Airway epithelial cell (primary cell): ENCODE data around the gene NCDN. TPM values are rescaled to one million over a fixed set of nuclear protein-coding genes. Genes with fewer than 3 reads are reported as not detected.

ENCODE experiments used
- total RNA-seq: library from RNA; depleted of rRNA; stranded (reverse); fragments of >200 nt; gene quantifications from 2 replicates; pipeline ENCODE4 v1.2.3, GENCODE V29; 2015

NCDN gene, protein sequence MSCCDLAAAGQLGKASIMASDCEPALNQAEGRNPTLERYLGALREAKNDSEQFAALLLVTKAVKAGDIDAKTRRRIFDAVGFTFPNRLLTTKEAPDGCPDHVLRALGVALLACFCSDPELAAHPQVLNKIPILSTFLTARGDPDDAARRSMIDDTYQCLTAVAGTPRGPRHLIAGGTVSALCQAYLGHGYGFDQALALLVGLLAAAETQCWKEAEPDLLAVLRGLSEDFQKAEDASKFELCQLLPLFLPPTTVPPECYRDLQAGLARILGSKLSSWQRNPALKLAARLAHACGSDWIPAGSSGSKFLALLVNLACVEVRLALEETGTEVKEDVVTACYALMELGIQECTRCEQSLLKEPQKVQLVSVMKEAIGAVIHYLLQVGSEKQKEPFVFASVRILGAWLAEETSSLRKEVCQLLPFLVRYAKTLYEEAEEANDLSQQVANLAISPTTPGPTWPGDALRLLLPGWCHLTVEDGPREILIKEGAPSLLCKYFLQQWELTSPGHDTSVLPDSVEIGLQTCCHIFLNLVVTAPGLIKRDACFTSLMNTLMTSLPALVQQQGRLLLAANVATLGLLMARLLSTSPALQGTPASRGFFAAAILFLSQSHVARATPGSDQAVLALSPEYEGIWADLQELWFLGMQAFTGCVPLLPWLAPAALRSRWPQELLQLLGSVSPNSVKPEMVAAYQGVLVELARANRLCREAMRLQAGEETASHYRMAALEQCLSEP
- total RNA-seq = 19.4 and 24.5 TPM in 2 replicates

DNA sequence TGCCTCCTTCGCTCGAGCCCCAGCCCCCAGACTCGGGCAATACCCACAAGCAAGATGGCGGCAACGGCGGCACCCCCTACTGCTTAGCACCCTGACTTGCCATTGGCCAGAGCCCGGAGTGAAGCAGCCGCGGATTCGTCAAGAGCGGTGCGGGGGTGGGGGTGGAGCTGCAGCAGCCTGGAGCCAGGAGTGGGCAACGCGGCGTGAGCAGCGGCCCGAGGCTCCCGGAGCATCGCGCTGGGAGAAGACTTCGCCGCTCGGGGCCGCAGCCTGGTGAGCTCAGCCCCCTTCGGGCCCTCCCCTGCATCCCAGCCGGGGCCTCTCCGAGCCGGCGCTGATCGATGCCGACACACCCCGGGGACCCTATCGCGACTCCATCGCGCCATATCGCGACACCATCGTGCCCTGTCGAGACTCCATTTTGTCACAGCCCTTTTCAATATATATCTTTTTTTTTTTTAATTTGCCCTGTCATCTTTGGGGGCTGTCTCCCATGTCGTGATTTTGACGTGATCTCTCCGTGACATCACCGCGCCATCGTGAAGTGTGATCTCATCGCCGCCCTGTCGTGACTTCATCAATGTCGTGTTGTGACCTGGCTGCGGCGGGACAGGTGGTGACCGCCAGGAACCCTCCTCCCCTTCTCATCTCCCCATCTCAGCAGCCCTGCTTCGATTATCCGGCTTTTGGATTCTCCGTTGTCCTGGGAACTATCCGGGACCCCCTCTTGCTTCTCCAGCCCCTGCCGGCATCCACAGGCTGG, at the start of gene NCDN:
Gene NCDN (plus strand): TSS at position 189 of the 763 bp plus-strand sequence. CDS start 392 bp downstream, at position 581.

DNA sequence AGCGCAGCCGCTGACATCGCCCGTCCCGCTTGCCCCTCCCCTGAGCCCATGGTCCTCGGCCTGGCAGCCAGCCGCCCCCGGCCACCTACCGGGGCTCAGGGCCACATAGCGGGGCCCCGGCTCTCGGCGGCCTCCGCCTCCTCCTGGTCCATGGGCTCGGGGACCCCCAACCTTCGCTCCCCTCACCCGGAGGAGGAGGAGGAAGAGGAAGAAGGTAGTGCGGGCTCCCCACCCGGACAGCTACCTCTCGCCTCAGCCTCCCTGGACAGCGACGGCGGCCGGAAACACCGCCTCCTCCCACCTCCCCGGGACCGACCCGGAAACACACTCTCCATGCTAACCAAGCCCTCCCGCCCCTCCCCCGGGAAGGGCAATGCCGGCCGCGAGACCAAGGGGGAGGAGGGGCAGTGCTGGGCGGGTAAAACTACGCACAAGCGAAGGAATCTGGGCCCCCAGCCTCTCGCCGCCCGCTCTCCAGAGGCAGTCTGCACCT, 435 bp upstream of the NCDN start, which contains the start of gene KIAA0319L:
Gene KIAA0319L (minus strand): TSS at position 286 of the 493 bp plus-strand sequence. CDS start 2,912 bp downstream, outside the sequence.

DNA sequence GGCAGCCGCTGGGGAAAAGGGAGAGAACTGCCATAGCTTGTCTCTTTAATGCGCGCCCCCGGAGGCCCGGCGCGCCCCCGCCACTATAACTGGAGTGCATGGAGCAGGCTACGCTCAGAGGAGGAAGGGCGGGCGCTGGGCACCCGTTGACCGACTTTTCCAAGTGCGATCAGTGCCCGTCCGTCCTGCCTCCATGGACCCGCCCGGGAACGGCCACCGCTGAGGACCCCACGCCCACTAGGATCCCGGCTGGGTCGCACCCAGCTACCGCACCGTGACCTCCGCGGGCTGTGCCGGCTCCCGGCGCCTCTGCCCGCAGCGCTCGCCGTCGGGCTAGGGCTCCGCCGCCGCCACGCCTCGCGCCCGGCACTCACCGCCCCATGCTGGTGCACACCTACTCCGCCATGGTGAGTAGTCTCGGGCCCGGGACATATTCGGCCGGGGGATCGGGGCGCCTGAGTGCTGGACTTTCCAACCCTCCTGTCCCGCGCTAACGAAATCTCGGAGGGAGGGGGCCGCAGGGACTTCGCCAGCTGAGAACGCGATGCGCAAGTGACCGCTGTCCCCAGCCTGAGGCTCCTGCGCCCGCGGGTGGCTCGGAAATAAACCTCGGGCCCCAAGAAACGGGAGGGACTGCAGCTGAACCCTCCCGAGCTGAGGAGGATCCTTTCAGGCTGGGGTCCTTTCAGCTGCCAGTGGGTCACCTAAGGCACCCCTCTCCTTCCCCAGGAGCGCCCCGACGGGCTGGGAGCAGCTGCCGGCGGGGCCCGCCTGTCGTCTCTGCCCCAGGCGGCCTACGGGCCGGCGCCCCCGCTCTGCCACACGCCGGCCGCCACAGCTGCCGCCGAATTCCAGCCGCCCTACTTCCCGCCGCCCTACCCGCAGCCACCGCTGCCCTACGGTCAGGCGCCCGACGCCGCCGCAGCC, 15.9 kb downstream of the NCDN start, which contains the start of gene TFAP2E:
Gene TFAP2E (plus strand): TSS at position 117 of the 927 bp plus-strand sequence. CDS start 264 bp downstream, at position 381.

Other genes starting within 250 kb of the NCDN start
- gene KIAA0319L, start 396 bp upstream of the NCDN start, total RNA-seq = 45.2 and 48.5 TPM in 2 replicates
- gene TFAP2E, start 15.5 kb downstream of the NCDN start, total RNA-seq = 0.23 and 0.49 TPM in 2 replicates
- 73.7 and 89.4 TPM in 2 replicates for gene PSMB2, start 83.7 kb downstream of the NCDN start, total RNA-seq
- gene C1orf216, start 161.1 kb downstream of the NCDN start, total RNA-seq = 5.0 and 7.2 TPM in 2 replicates
- 6.8 and 13.0 TPM in 2 replicates for gene CLSPN, start 212.2 kb downstream of the NCDN start, total RNA-seq